ENCODE measurements around the gene S100A11. TPM values are rescaled to one million over a fixed set of nuclear protein-coding genes. Genes with fewer than 3 reads are reported as not detected.

S100A11 gene
- polyA plus RNA-seq, 1 of the 3 experiments (the other 2 are of a cell fraction): 736 TPM

DNA sequence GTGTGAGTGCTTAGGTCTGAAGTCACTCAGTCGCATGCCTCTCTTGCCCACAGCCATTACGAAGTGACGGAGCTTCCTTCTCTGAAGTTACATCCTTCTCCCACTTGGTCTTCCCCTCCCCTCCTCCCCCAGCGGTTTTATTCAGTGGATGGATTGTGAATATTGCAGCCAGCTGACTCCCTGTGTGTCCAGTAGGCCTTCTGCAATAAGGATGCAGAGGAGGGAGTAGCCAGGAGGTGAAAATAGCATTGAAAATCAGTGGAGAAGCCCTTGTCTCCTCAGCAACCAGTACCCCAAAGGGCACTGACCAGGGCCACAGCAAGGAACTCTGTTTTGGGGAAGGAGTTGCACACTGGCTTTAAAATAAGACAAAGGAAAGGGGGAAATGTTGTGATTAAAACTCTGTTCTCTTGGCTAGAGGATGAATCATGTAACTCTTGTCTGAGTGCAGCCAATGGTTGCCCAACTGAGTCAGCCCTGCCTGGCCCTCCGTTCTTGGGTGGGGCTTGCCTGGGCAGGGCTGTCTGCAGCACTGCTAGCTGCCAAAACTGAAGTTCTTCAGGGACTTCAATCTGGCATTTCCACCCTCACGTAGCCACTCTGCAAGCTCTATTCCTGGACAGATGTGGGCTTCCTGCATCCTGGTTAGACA, 47.5 kb downstream of the S100A11 start:
- Histone ChIP-seq H3K4me1 (ENCODE audit: control insufficient read depth in 1 of 2, insufficient read depth in 2 of 2, low read depth in 1 of 2, low read length in 1 of 2) (peaks cover 28 to 52% of the 10 kb centered on the region in 2 experiments), H3K9me3 (no peaks in the 10 kb centered on the region), H3F3A (replicated peaks; ENCODE audit: insufficient read depth) (peaks cover 54% of the 10 kb centered on the region), H3K9ac (peak overlapping the region; percentile 92), H2AFZ (ENCODE audit: low read depth) (no peak overlapping the region), H3K36me3 (replicated peaks in 1 of 2; ENCODE audit: control insufficient read depth in 1 of 2, insufficient read depth in 2 of 2, low read length in 1 of 2) (peaks cover 17 to 23% of the 10 kb centered on the region in 2 experiments), H3K9me2 (no peaks in the 10 kb centered on the region), H3K27ac (ENCODE audit: low read depth in 2 of 2, low read length in 1 of 2) (peak overlapping the region; percentile 95 to 96), H3K4me3 (ENCODE audit: low read depth in 2 of 2, low read length in 1 of 2) (peak overlapping the region; percentile 73 to 83; a peak in 3 of 4 replicates), H4K20me1 (ENCODE audit: insufficient read depth) (peaks cover 30% of the 10 kb centered on the region), H3K27me3 (ENCODE audit: insufficient read depth) (no peaks in the 10 kb centered on the region), H3K79me2 (ENCODE audit: insufficient read depth) (peaks cover 85% of the 10 kb centered on the region), H3K4me2 (peak overlapping the region; percentile 84)
- ChIA-PET CTCF (interaction anchor here (1.0 to 5.7 kb wide), 3 partner anchors 12 to 56 kb away, joined by 3 to 39 read pairs (median 6); no protein-coding TSS in a partner anchor), POLR2A (no interaction called here)
- WGBS (ENCODE audit: low lambda C conversion rate): 2% methylated on average over 6 of the region's 6 CpGs
- no peak for DNase-seq
- TF ChIP-seq RFX5 (IDR thresholded peaks at IDR 0.05; ENCODE audit: low read length) (no peak), USF1 (IDR thresholded peaks at IDR 0.05; ENCODE audit: borderline replicate concordance, low read depth) (no peak), RCOR1 (IDR thresholded peaks at IDR 0.05; ENCODE audit: low read length) (no peak), MXI1 (IDR thresholded peaks at IDR 0.05; ENCODE audit: low read depth, low read length) (no peak), POLR2AphosphoS5 (IDR thresholded peaks at IDR 0.05; ENCODE audit: low read depth, low read length) (peak; percentile 66; the same call in 1 of the 2 replicates), MEF2A (IDR thresholded peaks at IDR 0.05; ENCODE audit: borderline replicate concordance, low read depth) (no peak), NFIC (IDR thresholded peaks at IDR 0.05; ENCODE audit: borderline replicate concordance) (peak; percentile 51; the same call in 1 of the 2 replicates), GABPA (IDR thresholded peaks at IDR 0.05; ENCODE audit: low read depth) (no peak), TEAD4 (IDR thresholded peaks at IDR 0.05; ENCODE audit: borderline replicate concordance, insufficient read depth) (no peak), CHD2 (IDR thresholded peaks at IDR 0.05; ENCODE audit: low read length, partially characterized antibody) (no peak), NRF1 (IDR thresholded peaks at IDR 0.05; ENCODE audit: low read depth, low read length) (no peak), RXRA (IDR thresholded peaks at IDR 0.05; ENCODE audit: borderline replicate concordance, low read depth) (no peak), REST (IDR thresholded peaks at IDR 0.05; ENCODE audit: low read depth, low read length) (no peak), RAD21 (IDR thresholded peaks at IDR 0.05; ENCODE audit: low read length) (no peak), GATA2 (CRISPR knock-in tag; IDR thresholded peaks at IDR 0.05) (no peak), ZBTB33 (IDR thresholded peaks at IDR 0.05; ENCODE audit: borderline replicate concordance, low read depth) (no peak), SIN3A (IDR thresholded peaks at IDR 0.05; ENCODE audit: borderline replicate concordance, low read depth, low read length) (no peak; the same call in 1 of the 2 replicates), PBX3 (IDR thresholded peaks at IDR 0.05) (peak; percentile 47; the same call in 1 of the 2 replicates), TAF1 (IDR thresholded peaks at IDR 0.05; ENCODE audit: borderline replicate concordance, low read depth, low read length) (no peak), EP300 (IDR thresholded peaks at IDR 0.05; ENCODE audit: borderline replicate concordance in 1 of 2, low read depth in 1 of 2, low read length in 1 of 2) (peak in 1 of 2 experiments; percentile 59; a peak in 1 of 4 replicates), SMC3 (IDR thresholded peaks at IDR 0.05; ENCODE audit: low read depth, low read length) (no peak)
- TF ChIP-seq, protein P1, sequence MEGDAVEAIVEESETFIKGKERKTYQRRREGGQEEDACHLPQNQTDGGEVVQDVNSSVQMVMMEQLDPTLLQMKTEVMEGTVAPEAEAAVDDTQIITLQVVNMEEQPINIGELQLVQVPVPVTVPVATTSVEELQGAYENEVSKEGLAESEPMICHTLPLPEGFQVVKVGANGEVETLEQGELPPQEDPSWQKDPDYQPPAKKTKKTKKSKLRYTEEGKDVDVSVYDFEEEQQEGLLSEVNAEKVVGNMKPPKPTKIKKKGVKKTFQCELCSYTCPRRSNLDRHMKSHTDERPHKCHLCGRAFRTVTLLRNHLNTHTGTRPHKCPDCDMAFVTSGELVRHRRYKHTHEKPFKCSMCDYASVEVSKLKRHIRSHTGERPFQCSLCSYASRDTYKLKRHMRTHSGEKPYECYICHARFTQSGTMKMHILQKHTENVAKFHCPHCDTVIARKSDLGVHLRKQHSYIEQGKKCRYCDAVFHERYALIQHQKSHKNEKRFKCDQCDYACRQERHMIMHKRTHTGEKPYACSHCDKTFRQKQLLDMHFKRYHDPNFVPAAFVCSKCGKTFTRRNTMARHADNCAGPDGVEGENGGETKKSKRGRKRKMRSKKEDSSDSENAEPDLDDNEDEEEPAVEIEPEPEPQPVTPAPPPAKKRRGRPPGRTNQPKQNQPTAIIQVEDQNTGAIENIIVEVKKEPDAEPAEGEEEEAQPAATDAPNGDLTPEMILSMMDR (IDR thresholded peaks at IDR 0.05): no peak
